ENCODE data around the gene DCLK3.

Gene DCLK3

GRCh38 chr3:36663666-36664291, 100.6 kb downstream of the DCLK3 start:
- no peak for DNase-seq

GRCh38 chr3:36662626-36663025, 101.7 kb downstream of the DCLK3 start:
- DNase-seq, result no peak

All from NCI-H1436 (cell line).